Eye (tissue), 1 donor: Measurements from ENCODE around the gene RABGAP1L.
"Not testable (repeated sequence)": the region's sequence is repeated elsewhere in the genome, so short reads cannot be mapped to it uniquely, and the experiment has no call there.

Source experiments
- DNase-seq: peaks from one replicate; pipeline ENCODE4 v3.0.0-alpha.2; 2015

RABGAP1L gene

DNA sequence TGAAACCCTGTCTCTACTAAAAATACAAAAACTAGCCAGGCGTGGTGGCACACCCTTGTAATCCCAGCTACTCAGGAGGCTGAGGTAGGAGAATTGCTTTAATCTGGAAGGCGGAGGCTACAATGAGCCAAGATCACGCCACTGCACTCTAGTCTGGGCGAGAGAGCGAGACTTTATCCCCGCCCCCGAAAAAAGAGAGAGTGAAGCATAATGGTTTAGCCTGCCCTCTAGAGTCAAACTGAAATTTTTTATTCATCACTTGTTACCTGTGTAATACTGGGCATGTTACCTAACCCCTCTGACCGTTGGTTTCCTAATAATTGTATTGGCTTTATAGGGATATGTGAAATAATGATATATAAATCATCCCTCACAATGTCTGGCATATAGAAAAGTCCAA, 307.3 kb downstream of the RABGAP1L start:
- no peak for DNase-seq

DNA sequence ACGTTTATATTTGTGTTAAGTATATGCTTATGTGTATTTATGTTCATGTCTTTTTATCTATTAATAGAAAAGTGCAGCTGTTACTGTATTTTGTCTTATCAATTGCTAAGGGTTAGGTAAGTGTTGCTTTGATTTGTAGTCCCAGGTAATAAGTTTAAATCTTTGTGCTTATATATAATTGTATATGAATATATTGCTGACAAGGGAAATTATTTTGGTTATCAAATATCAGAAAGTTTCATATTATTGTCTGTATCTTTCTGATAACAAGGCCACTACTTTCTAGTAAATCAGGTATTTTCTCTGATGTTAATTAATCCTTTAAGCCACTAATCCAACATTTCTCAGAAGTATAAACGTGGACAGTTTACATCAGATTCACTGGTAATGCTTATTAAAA, 309.7 kb downstream of the RABGAP1L start:
- DNase-seq = no peak

DNA sequence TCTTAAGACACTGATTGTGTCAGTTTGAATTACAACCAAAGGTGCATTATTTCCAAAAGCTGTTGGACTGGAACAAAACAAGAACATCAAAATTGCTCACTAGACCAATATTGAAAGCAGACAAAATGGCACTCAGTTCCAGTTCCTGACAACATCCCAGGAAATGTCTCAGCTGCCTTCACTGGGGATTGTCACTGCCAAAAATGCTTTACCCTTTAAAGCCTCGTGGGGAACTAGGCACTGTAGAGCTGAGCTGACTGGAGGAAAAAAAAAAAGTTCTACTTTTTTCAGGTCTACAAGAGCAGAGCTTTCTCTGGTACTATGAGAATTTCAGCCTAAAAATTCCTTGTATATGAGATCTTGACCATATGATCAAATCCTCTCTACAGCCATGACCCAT, 310.4 kb downstream of the RABGAP1L start:
- DNase-seq = no peak

DNA sequence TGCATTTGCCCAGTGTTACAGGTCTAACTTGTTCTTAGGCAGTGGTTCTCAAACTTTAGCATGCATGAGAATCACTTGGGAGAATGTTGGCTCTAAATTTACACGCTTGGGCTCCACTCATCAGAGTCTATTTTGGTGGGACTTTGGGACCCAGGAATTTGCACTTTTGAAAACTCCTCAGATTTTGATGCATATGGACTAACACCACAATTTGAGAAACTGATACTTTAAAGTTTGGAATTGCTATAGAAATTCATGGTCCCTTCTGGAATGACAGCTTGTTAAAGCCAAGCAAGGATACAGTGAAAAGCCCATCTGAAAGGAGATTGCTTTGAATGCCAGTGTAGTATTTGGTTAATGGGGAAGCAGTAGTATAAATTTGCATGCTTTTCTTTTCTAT, 320.0 kb downstream of the RABGAP1L start:
- no peak for DNase-seq

DNA sequence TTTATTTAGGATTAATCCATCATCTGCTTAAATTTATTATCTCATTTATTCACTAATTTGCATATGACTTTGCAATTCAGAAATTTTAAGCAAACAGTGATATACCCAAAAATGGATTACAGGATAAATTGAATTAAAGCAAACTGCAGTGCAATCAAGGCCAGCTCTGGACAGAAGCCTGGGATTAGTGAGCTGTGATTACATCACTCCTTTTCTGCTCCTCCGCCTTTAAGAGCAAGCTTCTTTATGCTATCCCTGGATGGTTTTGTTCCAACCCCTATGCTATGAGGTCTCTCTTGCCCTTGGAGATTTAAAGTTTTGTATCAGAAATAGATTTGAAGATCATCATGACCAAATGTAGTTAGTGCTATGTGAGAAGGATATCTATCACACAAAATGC, 321.0 kb downstream of the RABGAP1L start:
- no peak for DNase-seq

DNA sequence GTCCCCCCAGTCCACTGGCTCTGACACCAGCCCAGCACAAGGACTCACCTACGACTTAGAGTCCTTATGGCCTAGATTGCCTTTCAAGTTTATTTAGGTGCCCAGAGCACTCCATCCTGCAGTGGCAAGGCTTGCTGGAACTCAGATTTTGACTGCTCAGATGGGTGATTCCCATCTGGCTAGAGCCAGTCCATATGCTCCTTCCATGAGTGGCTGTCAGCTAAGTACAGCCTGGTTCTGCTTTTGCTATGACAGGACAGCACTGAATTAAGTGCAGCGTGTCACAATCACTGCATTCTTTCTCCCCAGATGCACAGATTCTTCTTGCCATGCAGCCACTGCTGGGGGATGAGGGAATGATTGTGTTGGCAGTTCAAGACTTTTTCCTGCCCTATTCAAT, 332.3 kb downstream of the RABGAP1L start:
- DNase-seq = no peak

DNA sequence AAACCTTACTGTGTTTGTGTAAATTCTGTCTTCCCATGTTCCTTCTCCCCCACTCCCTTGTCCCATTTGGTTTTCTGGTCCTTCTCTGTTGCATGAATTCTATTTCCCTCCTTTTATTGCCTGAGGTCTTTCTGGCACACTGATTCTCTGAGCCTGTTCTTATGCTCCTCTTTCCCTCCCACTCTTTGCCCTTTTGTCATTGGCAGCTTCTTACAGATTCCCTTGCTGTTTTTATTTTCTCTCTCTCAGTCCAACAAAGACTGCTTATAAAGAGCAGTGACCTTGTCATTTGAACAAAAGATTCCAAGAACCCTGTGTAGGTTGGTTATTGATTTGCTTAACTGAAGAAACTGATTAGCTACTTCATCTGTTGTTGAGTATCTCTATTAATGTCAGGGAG, 338.2 kb downstream of the RABGAP1L start:
- DNase-seq = peak; percentile 77

DNA sequence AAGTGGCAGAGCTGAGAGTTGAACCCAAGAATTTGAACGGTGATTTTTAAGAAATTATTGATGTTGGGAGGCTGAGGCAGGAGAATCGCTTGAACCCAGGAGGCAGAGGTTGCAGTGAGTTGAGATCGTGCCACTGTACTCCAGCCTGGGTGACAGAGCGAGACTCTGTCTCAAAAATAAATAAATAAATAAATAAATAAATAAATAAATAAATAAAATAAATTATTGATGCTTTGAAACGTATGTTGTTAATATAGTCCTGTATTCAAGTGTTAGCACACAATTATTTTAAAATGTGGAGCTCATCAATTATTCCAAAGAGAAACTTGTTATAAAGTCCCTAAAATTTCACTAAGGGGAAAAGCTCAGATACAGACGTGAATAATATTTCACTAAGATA, 357.4 kb downstream of the RABGAP1L start:
- not testable (repeated sequence) for DNase-seq

DNA sequence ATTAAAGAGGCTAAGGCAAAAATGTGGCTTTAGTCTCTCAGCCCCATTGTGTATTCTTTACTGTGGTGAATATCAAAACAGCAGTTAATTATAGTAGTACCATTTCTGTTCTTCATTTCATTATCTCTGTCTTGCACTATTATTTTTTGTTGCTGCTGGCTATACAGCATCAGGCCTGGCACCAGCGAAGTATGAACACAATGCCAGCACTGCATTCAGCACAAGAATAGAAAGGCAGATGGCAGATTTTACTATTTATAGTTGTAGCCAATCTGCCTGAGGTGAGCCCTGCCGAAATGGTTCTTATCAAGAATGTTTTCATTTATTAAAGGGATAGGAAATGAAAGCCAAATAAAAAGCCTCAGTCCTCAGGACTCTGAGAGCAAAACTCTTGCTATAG, 360.5 kb downstream of the RABGAP1L start:
- peak; percentile 12 for DNase-seq

DNA sequence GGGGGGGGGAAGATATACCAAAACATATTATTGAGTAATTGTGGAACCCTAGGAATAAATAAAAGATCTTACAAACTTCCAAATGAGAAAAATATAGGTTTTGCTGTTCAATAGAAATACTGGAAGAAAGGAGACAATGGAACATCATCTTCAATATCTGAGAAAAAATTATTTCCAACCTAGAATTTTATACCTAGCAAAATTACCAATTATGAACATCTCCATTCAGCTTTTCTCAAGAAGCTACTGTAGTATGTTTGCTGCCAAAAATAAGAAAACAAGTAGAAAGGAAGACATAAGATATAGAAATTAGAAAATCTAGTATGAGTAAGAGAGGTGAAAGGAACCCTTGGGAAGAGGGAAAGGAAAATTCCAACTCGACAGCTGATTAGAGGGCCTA, 372.4 kb downstream of the RABGAP1L start:
- no peak for DNase-seq

DNA sequence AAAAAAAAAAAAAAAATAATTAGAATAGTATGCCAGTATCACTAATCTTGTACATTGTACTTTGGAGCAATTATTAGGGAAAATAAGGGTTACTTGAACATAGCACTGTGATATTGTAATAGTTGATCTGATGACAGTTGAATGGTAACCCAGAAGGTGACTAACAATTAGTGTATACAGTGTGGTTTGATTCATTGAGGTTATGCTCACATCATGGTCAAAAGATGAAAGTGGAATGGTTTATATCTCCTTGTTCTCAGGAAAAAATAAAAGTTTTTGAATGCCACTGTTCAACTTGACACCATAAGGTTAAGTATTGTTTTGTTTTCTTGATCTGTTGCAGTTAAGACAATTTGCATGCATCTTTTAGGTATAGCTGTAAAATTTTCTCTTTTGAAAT, 375.5 kb downstream of the RABGAP1L start:
- no peak for DNase-seq

DNA sequence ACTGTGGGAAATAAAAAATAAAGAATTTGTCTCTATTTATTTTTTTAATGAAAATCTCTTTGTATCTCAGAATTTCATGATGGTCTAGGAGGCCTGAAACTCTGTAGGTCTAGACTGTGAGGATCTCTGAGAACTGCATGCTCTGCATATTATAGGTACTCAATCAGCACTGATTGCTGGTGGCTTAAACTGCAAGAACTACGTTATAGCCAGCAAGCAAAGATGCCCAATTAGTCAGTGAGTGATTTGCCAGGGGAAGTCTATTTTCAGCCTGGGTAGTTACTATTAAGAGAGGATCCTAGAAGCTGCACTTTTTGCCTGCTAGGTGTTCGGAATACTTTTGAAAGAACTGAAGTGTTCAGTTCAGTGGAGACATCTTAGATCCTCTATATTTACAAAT, 375.9 kb downstream of the RABGAP1L start:
- peak; percentile 6 for DNase-seq

DNA sequence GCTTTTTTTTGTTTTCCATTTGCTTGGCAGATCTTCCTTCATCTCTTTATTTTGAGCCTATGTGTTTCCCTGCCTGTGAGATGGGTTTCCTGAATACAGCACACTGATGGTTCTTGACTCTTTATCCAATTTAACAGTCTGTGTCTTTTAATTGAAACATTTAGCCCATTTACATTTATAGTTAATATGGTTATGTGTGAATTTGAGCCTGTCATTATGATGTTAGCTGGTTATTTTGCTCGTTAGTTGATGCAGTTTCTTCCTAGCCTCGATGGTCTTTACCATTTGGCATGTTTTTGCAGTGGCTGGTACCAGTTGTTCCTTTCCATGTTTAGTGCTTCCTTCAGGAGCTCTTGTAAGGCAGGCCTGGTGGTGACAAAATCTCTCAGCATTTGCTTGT, 384.1 kb downstream of the RABGAP1L start:
- DNase-seq = not testable (repeated sequence)

DNA sequence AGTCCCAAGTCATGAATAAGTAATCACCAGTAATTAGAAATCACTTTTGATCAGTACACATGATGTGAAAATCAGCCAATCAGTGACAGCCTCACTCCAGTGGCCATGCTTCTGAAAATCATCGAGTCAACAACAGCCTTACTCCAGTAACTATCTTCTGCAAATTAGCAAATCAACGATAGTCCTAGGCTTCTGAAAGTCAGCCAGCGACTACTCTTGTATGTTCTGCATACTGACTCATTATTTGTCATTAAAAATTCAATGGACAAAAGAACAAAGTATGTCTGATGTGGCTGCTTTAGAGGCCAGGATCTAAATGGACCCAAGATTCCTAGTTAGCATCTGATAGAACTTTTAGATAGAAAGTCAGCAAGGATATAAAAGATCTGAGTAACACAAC, 391.0 kb downstream of the RABGAP1L start:
- DNase-seq = no peak

DNA sequence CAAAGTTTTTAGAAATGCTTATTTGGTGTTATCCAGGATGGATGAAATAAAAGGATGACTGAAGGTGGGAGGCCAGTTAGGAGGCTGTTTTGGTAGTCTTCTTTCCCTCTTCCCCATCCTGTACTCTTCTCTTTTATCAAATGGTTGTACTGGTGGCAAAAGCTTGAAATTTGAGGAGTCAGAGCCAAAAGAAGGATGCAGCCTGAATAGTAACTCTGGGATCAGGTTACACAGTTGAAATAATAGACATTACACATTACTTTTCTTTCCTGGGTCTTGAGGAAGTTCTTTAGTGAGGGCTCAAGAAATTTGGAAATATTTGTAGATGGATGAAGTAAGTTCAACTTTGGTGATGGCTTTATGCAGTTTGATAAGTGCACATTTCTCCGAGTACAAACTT, 397.1 kb downstream of the RABGAP1L start:
- no peak for DNase-seq

DNA sequence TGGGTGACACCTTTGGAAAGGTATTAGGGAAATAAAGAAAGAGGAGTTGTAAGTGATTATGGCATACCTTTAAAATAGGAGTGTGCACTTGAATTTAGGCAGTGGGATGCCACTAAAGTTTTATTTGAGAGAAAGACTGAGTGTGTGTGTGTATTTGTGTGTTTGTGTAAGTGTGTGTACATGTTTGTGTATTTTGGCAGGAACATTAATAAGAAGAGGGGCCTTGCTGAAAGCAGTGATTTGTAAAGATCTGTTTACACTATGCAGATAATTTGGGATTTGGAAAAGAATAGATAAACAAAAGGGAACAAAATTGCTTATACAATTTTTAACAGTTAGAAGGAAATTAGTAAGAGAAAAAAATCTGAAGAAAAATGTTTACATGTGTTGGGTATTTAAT, 409.2 kb downstream of the RABGAP1L start:
- DNase-seq = no peak

DNA sequence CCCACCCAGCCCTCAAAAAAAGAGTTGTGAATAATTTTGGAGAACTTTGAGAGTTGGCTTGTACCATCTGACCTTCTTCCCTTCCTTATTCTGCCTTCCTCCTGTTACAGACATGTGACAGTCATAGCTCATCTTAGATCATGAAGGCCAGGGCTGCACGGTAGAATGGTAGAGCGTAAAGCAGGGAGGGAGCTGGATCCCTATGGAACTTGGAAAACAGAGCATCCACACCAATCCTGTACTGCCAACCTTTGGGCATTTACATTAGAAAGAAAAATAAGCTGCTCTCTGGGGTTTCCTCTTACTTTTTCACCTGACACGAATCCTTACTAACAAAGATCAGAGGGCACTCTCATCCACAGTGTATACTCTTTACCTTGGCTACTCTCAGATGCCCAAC, 409.9 kb downstream of the RABGAP1L start:
- no peak for DNase-seq

DNA sequence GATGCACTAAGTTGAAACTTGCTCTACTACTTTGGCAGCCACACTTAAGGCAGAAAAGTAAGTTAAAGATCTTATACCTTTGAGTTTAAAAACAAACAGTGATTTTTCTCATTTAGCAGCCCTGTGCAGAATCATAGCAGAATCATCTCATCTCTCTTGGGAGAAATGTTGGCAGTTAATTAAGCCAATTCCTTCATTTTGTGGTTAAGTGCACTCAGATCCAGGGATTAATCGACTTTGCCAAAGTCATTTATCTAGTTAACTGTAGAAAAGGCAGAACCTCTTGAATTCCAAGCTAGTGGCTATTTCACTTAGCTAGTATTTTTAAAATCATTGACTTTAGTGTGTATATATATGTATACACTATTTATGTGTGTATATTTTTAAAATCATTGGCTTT, 413.5 kb downstream of the RABGAP1L start:
- no peak for DNase-seq

DNA sequence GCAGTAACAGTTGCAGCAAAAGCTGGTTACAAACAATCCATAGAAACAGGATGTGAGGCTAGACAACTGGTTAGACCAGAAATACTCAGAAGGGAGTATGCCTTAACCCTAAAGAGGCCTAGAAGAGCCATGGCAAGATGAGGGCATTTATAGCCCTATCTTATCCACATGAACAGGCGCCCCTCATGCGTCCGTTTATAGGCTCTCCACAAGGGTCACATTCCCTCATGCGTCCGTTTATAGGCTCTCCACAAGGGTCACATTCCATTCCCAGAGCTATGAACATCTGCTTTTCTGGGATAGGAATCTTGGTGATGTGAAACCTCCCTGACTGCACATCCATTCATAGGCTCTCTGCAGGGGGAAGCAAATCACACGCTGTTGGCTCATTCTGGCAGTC, 416.8 kb downstream of the RABGAP1L start:
- not testable (repeated sequence) for DNase-seq

DNA sequence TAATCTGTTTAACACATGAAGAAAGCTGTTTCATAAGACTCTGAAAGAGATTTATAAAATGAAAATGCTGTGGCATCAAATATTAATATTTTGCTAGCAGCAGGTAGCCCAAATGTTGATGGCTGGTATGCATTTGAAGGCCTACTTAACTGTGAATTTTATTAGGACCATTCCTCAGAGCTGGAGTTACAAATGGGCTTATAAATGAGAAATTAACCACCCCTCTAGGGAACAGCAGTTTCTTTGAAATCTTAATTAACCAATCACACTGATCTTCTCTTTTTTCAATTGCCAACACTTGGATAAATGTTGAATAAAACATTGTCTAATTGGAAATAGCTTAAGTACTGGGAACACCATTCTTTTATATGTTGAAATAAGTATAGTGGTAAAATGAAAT, 418.4 kb downstream of the RABGAP1L start:
- DNase-seq = no peak

DNA sequence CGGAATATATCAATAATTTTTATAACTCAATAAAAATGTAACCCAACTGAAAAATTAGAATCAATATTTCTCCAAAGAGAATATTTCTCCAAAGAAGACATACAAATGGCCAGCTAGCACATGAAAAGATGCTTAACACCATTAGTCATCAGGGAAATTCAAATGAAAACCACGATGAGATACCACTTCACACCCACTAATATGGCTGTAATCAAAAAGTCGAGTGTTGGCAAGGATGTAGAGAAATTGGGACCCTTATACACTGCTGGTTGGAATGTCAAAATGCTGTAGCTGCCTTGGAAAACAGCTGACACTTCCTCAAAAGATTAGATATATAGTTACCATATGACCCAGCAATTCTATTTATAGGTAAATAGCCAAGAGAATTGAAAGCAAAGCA, 421.5 kb downstream of the RABGAP1L start:
- no peak for DNase-seq

DNA sequence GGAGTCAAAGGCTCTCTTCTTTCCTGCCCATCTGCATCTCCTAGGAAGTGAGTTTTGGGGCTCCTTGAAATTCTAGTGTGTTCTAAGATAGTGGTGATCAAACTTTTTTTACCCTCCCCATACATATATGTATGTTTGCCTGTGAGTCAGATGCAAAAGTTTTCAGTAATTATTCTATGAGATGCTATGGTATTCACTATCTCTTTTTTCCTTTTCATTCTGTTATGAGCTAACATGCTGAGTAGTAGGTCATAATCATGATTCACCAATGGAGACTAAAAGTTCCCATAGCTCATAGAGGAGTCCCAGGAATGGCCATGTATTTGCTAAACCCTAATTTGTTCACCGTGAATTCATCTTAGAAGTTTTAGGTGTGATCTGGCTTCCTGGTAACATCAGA, 424.0 kb downstream of the RABGAP1L start:
- DNase-seq = no peak

DNA sequence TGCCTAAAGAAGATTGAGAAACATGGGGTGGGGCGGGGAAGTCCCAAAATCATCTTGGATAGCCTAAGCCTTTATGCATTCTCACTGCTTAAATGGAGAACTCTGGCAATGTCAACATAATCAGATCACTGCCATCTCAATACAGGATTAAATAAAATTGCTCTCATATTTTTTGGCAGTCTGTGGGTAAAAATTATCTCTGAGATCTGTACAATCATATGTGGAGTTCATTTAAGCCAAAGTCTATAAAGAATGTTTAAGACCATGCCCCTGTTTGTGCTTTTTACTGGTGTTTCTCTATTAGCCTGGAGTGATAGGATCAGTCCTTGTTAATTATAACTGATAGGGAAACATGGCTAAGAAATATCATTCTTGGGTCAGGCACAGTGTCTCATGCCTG, 424.8 kb downstream of the RABGAP1L start:
- no peak for DNase-seq

DNA sequence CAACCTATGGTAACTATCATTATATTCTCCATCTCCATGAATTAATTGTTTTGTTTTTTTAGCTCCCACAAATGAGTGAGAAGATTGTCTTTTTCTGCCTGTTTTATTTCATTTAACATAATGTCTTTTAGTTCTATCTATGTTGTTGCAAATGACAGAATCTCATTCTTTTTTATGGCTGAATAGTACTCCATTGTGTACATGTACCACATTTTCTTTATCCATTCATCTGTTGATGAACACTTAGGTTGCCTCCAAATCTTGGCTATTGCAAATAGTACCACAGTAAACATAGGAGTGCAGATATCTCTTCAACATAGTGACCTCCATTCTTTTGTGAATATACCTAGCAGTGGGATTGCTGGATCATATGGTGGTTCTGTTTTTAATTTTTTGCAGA, 429.3 kb downstream of the RABGAP1L start:
- not testable (repeated sequence) for DNase-seq

DNA sequence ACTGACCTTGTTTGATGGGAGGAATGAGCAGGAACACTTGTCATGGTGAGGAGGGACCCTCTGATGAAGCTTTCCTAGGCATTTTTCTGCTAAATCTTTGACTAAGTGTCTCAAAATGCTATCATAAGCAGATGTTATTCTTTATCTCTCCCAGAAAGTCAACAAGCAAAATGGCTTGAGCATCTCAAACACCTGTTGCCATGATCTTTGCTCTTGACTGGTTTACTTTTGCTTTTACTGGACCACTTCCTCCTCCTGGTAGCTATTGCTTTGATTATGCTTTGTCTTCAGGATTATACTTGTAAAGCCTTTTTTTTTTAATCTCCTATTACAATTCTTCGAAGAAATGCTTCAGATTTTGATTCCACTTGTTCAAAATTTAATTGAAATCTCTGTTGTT, 445.9 kb downstream of the RABGAP1L start:
- DNase-seq = no peak

DNA sequence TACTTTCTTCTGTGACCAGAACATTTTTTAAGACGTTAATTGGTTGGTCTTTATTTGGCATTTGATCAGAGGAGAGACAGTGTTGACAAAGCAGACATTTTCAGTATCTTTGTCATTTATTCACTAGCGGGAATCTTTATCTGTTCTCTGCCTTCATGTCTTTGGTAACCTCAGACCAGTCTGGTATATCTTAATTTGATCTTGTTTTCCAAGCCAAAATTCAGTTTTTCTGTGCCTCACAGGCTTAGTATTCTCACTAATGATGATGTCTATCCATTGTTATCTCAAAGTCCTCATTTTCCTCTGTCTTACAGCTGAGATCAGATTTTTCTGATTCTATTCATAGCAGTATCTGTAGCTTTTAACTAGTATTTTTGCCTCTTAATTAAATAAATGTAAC, 447.2 kb downstream of the RABGAP1L start:
- no peak for DNase-seq
